Measurements from ENCODE around the gene KCNH2.

DNA sequence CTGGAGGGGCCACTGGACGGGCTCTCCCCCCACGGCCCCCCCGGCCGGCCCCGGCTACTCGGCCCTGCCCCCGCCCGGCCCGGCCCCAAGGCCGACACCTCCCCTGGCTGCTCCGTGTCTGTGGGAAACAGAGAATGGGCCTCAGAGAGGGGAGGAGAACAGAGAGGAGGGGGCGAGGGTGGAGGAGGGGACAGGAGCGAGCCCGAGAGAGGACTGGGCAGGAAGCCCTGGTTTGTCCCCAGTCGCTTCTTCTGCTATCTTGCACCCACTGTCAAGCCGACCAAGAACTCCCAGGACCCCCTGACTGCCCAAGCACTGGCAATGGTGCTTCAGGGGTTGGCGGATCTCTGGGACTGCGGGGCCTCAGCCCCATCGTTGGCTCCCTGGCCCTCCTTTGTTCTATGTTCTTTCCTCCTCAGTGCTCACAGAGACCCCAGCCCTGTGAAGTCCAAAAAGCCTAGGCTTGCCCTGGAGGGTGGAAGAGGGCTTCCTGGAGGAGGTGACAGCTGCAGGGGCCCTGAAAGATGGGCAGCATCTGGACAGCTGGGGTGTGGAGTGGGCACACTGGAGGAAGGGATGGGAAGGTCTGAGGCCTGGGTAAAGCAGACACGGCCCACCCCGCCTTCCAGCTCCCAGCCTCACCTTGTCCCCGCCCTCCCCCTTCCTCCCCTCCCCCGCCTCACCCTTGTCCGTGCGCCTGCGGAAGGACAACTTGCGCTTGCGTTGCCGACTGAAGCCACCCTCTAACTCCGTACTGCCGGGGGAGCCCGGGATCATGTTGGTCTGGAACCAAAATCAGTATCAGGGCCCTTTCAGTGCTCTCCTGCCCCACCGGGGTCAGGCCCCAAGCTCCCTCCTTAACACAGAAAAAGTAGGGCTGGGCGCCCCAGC lies 30.1 kb downstream of the KCNH2 start:
- TF ChIP-seq POLR2AphosphoS5 (IDR thresholded peaks at IDR 0.05; ENCODE audit: low read depth, low read length), result no peak
- no peak for TF ChIP-seq POLR2A (IDR thresholded peaks at IDR 0.05; ENCODE audit: low read depth, low read length)

All from GM12892 (cell line).